ENCODE results near the gene XYLT1.

- TF ChIP-seq GATA2 (CRISPR knock-in tag; IDR thresholded peaks at IDR 0.05): no peak
- TF ChIP-seq ZNF830 (CRISPR knock-in tag; IDR thresholded peaks at IDR 0.05): no peak
- no peak for TF ChIP-seq MAX (CRISPR knock-in tag; IDR thresholded peaks at IDR 0.05)
Measured at GRCh38 chr16:17413508-17413907, 57.3 kb downstream of the XYLT1 start.

Data from K562 (cell line).